PFSK-1 (cell line): ENCODE data around the gene PUS10.

Source experiments
- FOXP2 ChIP-seq: optimal IDR thresholded peaks from 2 replicates; pipeline ENCODE3; 2011; ENCODE audit warnings: borderline replicate concordance, control low read depth, inconsistent platforms; ENCODE audit not compliant: insufficient read depth; ENCODE audit errors: extremely low read length, extremely low read depth
- POLR2AphosphoS5 ChIP-seq: IDR thresholded peaks from 2 replicates; pipeline ENCODE4 v1.6.1; 2012; ENCODE audit warnings: low read depth, mild to moderate bottlenecking, control low read depth, low read length, moderate library complexity
- SIN3A ChIP-seq: IDR thresholded peaks from 2 replicates; pipeline ENCODE4 v1.6.1; 2012; ENCODE audit warnings: mild to moderate bottlenecking, low read length, moderate library complexity, borderline replicate concordance; ENCODE audit not compliant: insufficient read depth
- TAF1 ChIP-seq: IDR thresholded peaks from 2 replicates; pipeline ENCODE4 v1.6.1; 2012; ENCODE audit warnings: low read length, control low read depth, borderline replicate concordance; ENCODE audit not compliant: insufficient read depth
- TF ChIP-seq, protein P1 (sequence below), 2 experiments: IDR thresholded peaks; 2 replicates each; pipeline versions ENCODE4 v1.6.1 to v1.8.0; 2011 to 2012; ENCODE audit warnings: low read depth in 2 of 2, low read length in 2 of 2, control low read depth in 1 of 2, inconsistent platforms in 1 of 2, mild to moderate bottlenecking in 1 of 2, moderate library complexity in 1 of 2; ENCODE audit not compliant: insufficient read depth in 1 of 2

Gene PUS10

DNA sequence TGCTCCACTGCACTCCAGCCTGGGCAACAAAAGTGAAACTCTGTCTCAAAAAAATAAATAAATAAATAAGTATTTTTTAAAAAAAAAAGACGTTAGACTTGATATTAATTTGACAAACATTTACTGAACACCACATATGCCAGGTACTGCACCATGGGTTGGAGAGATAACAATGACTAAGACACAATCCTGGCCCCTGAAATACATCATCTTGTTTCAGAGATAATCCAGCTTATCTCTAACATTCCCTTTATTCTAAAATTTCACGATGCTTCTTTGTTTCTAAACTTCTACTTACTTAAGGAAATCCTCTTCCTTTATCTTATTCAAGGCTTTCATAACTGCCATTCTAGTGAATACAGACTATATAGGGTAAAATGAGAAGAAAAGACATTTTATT lies 55.5 kb downstream of the PUS10 start:
- TF ChIP-seq TAF1 (no peak), POLR2AphosphoS5 (no peak), FOXP2 (no peak), SIN3A (no peak)
- TF ChIP-seq, protein P1, sequence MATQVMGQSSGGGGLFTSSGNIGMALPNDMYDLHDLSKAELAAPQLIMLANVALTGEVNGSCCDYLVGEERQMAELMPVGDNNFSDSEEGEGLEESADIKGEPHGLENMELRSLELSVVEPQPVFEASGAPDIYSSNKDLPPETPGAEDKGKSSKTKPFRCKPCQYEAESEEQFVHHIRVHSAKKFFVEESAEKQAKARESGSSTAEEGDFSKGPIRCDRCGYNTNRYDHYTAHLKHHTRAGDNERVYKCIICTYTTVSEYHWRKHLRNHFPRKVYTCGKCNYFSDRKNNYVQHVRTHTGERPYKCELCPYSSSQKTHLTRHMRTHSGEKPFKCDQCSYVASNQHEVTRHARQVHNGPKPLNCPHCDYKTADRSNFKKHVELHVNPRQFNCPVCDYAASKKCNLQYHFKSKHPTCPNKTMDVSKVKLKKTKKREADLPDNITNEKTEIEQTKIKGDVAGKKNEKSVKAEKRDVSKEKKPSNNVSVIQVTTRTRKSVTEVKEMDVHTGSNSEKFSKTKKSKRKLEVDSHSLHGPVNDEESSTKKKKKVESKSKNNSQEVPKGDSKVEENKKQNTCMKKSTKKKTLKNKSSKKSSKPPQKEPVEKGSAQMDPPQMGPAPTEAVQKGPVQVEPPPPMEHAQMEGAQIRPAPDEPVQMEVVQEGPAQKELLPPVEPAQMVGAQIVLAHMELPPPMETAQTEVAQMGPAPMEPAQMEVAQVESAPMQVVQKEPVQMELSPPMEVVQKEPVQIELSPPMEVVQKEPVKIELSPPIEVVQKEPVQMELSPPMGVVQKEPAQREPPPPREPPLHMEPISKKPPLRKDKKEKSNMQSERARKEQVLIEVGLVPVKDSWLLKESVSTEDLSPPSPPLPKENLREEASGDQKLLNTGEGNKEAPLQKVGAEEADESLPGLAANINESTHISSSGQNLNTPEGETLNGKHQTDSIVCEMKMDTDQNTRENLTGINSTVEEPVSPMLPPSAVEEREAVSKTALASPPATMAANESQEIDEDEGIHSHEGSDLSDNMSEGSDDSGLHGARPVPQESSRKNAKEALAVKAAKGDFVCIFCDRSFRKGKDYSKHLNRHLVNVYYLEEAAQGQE (IDR thresholded peaks at IDR 0.05; ENCODE audit: insufficient read depth in 1 of 2, low read depth in 2 of 2, low read length in 2 of 2): no peak

DNA sequence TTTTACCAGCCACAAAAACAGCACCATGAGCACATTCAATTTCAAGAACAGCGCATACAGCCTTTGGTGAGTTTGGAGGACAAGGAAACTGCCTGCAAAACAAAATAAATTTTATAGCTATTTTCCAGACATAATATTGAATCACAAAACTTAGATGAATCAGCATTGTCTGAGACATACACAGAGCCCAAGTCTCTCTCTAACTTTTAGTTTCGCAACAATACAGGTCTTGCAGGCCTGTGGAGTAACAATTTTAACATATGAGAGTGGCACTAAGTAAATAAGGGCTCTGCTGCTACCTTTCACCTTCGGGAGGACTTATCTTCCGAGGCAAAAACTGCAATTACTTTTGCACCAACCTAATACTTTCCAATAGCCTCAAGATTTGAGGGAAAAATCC lies 56.6 kb downstream of the PUS10 start:
- TF ChIP-seq SIN3A (no peak), FOXP2 (no peak), POLR2AphosphoS5 (no peak), TAF1 (no peak)
- TF ChIP-seq, protein P1 (IDR thresholded peaks at IDR 0.05; ENCODE audit: insufficient read depth in 1 of 2, low read depth in 2 of 2, low read length in 2 of 2): no peak

DNA sequence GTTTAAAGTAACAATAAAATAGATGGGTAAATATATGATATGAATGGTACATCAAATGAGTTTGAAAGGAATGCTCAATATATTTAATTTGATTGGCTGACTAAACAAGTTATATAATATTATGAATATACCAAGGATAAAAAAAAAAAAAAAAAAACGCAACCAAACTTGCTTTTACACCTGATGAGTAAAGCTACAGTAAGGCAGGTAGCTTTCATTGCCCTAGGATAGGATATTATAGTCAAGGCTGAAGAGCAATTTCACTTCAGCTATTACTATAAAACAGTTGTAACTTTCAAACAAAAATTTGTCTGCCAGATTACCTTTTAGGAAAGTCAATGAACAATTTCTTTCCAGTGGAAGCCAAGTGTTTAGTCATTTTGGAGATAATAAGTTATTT lies 57.3 kb downstream of the PUS10 start:
- TF ChIP-seq FOXP2 (no peak), TAF1 (no peak), SIN3A (no peak), POLR2AphosphoS5 (no peak)
- TF ChIP-seq, protein P1 (IDR thresholded peaks at IDR 0.05; ENCODE audit: insufficient read depth in 1 of 2, low read depth in 2 of 2, low read length in 2 of 2): no peak

DNA sequence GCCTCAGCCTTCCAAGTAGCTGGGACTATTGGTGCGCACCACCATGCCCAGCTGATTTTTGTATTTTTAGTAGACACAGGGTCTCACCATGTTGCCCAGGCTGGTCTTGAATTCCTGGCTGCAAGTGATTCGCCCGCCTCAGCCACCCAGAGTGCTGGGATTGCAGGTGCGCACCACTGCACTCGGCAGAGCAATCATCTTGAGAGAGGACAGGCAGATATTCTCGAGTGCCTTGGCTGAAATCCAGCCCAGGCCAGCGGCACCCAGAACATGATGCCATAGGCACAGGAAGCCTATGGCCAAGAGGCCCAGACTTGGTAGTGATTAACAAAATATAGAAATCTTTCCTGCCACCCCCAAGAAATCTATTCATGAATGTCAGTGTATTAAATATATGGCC lies 58.6 kb downstream of the PUS10 start:
- TF ChIP-seq POLR2AphosphoS5: no peak
- no peak for TF ChIP-seq TAF1
- TF ChIP-seq, protein P1 (IDR thresholded peaks at IDR 0.05; ENCODE audit: insufficient read depth in 1 of 2, low read depth in 2 of 2, low read length in 2 of 2): no peak
- no peak for TF ChIP-seq SIN3A
- TF ChIP-seq FOXP2: no peak

DNA sequence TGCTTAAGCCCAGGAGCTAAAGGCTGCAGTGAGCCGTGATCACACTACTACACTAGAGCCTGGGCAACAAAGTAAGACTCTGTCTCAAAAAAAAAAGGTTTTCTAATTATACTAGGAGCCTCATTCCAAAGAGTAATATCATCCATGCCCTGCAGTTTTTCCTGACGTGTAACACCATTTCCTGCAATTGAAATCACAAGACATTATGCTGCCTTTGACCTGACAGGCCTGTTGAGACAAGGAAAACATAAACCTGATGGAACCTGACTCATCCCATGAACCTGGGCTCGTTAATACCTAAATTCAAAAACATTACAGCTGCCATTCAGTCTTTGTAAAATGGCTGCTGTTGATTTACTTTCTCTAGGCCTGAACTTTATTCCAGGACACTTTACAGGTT lies 59.3 kb downstream of the PUS10 start:
- no peak for TF ChIP-seq SIN3A
- TF ChIP-seq FOXP2: no peak
- TF ChIP-seq, protein P1 (IDR thresholded peaks at IDR 0.05; ENCODE audit: insufficient read depth in 1 of 2, low read depth in 2 of 2, low read length in 2 of 2): no peak
- no peak for TF ChIP-seq POLR2AphosphoS5
